Endodermal cell (in vitro differentiated cells): Measurements from ENCODE around the gene CCDC134. TPM values are rescaled to one million over a fixed set of nuclear protein-coding genes. Genes with fewer than 3 reads are reported as not detected.

ENCODE experiments used
- DNase-seq: peaks from one replicate; pipeline ENCODE4 v3.0.0-alpha.2; 2017
- H3K27ac ChIP-seq: 2 replicates; pipeline ENCODE4 v1.5.1; 2013; ENCODE audit warnings: mild to moderate bottlenecking, low read depth, low read length, moderate library complexity
- H3K27me3 ChIP-seq: 2 replicates; pipeline ENCODE4 v1.6.1; 2013; ENCODE audit warnings: mild to moderate bottlenecking, low read length, moderate library complexity; ENCODE audit not compliant: insufficient read depth, control insufficient read depth, poor library complexity, severe bottlenecking
- H3K36me3 ChIP-seq: 2 replicates; pipeline ENCODE4 v1.7.0; 2013; ENCODE audit warnings: mild to moderate bottlenecking, low read length, moderate library complexity; ENCODE audit not compliant: control insufficient read depth, insufficient read depth
- H3K4me1 ChIP-seq: one replicate; pipeline ENCODE4 v1.7.0; 2013; ENCODE audit warnings: low read length; ENCODE audit not compliant: control insufficient read depth, insufficient read depth
- H3K4me3 ChIP-seq: 2 replicates; pipeline ENCODE4 v1.5.1; 2013; ENCODE audit warnings: mild to moderate bottlenecking, low read length, moderate library complexity
- H3K9ac ChIP-seq: 2 replicates; pipeline ENCODE4 v1.6.1; 2013; ENCODE audit warnings: mild to moderate bottlenecking, low read length, moderate library complexity; ENCODE audit not compliant: poor library complexity, severe bottlenecking; ENCODE audit errors: extremely low read depth
- H3K9me3 ChIP-seq: 2 replicates; pipeline ENCODE4 v1.6.1; 2013; ENCODE audit warnings: mild to moderate bottlenecking, low read length, moderate library complexity; ENCODE audit not compliant: control insufficient read depth
- H3K27ac Mint-ChIP-seq: 2 replicates; pipeline ENCODE4 v1.8.0; 2020; ENCODE audit warnings: mixed read lengths
- H3K27me3 Mint-ChIP-seq: 2 replicates; pipeline ENCODE4 v1.8.0; 2021; ENCODE audit warnings: mild to moderate bottlenecking, mixed read lengths; ENCODE audit not compliant: insufficient read depth
- H3K36me3 Mint-ChIP-seq: 2 replicates; pipeline ENCODE4 v1.8.0; 2020; ENCODE audit warnings: low read depth, mixed read lengths
- H3K4me1 Mint-ChIP-seq: 2 replicates; pipeline ENCODE4 v1.8.0; 2020; ENCODE audit warnings: mixed read lengths
- H3K4me3 Mint-ChIP-seq: 2 replicates; pipeline ENCODE4 v1.8.0; 2020; ENCODE audit warnings: mild to moderate bottlenecking, moderate library complexity, mixed read lengths
- H3K9me3 Mint-ChIP-seq: 2 replicates; pipeline ENCODE4 v1.8.0; 2020; ENCODE audit warnings: mild to moderate bottlenecking, mixed read lengths
- WGBS, 2 experiments: methylation state at CpG; one replicate each; pipeline versions ENCODE4 v1.1.5 to v1.1.7; 2013; ENCODE audit warnings: missing lambda C conversion rate in 2 of 2, mixed read lengths in 1 of 2; ENCODE audit not compliant: insufficient coverage in 1 of 2, insufficient read length in 1 of 2; 5-methylcytosine and 5-hydroxymethylcytosine counted together
- total RNA-seq, 2 donors: library from RNA; stranded (reverse); fragmentation: NEBNext Ultra II Directional in 1 of 2; extraction: Animal tissue kit (Norgen Biotek cat#: 25700) in 1 of 2; gene quantifications; 2 replicates in 1 of 2; 3 replicates in 1 of 2; pipeline ENCODE4 v1.2.1, GENCODE V29; 2021
- TF ChIP-seq, protein P1 (sequence below): fragments of 200-600 bp; sonication (generic); conservative IDR thresholded peaks from 2 replicates; pipeline ENCODE4 v1.5.0; 2021; ENCODE audit warnings: antibody characterized with exemption, mild to moderate bottlenecking

Gene CCDC134
- total RNA-seq, 2 donors from 2014 or later = 15.0 to 21.0 TPM

- DNase-seq = no peak
- no peaks in the 10 kb centered on the region for H3K9me3 Mint-ChIP-seq
- no peaks in the 10 kb centered on the region for H3K4me1 ChIP-seq
- no peaks in the 10 kb centered on the region for H3K27me3 ChIP-seq
- no peak overlapping the region for H3K27ac ChIP-seq
- no peak overlapping the region for H3K4me3 ChIP-seq
- H3K9ac ChIP-seq = no peak overlapping the region
- TF ChIP-seq, protein P1, sequence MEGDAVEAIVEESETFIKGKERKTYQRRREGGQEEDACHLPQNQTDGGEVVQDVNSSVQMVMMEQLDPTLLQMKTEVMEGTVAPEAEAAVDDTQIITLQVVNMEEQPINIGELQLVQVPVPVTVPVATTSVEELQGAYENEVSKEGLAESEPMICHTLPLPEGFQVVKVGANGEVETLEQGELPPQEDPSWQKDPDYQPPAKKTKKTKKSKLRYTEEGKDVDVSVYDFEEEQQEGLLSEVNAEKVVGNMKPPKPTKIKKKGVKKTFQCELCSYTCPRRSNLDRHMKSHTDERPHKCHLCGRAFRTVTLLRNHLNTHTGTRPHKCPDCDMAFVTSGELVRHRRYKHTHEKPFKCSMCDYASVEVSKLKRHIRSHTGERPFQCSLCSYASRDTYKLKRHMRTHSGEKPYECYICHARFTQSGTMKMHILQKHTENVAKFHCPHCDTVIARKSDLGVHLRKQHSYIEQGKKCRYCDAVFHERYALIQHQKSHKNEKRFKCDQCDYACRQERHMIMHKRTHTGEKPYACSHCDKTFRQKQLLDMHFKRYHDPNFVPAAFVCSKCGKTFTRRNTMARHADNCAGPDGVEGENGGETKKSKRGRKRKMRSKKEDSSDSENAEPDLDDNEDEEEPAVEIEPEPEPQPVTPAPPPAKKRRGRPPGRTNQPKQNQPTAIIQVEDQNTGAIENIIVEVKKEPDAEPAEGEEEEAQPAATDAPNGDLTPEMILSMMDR = no peak
- no peaks in the 10 kb centered on the region for H3K27me3 Mint-ChIP-seq
- H3K36me3 ChIP-seq = peaks cover 22% of the 10 kb centered on the region
- H3K4me3 Mint-ChIP-seq = no peak overlapping the region
- H3K9me3 ChIP-seq = no peaks in the 10 kb centered on the region
- 93 to 100% methylated on average over 6 to 9 of the region's 9 CpGs for WGBS, 2 experiments
- peaks cover 37% of the 10 kb centered on the region for H3K36me3 Mint-ChIP-seq
- no peak overlapping the region for H3K27ac Mint-ChIP-seq
- no peaks in the 10 kb centered on the region for H3K4me1 Mint-ChIP-seq
Measured at GRCh38 chr22:41813726-41814410, 13.4 kb downstream of the CCDC134 start.

DNA sequence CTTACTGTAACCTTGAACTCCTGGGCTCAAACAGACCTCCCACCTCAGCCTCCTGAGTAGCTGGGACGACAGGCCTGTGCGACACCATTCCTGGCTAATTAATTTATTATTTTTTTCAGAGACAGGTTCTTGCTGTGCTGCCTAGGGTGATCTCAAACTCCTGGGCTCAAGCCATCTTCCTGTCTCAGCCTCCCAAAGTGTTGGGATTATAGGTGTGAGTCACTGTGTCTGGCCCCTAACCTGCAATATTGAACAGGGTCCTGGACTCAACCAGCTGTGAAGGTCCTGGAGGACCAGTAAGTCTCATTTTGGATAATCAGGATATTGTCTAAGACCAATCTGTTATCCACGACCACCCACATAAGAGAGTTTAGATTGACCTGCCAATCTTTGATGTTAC lies 15.2 kb downstream of the CCDC134 start:
- WGBS, 2 experiments = 94 to 100% methylated on average over 1 to 3 of the region's 3 CpGs
- H3K4me1 ChIP-seq = no peaks in the 10 kb centered on the region
- Mint-ChIP-seq H3K9me3 (no peaks in the 10 kb centered on the region), H3K4me1 (no peaks in the 10 kb centered on the region), H3K36me3 (peaks cover 34% of the 10 kb centered on the region), H3K27ac (no peak overlapping the region), H3K4me3 (no peak overlapping the region), H3K27me3 (no peaks in the 10 kb centered on the region)
- no peak overlapping the region for H3K4me3 ChIP-seq
- no peaks in the 10 kb centered on the region for H3K9me3 ChIP-seq
- no peak overlapping the region for H3K9ac ChIP-seq
- DNase-seq = no peak
- peaks cover 19% of the 10 kb centered on the region for H3K36me3 ChIP-seq
- H3K27ac ChIP-seq = no peak overlapping the region
- TF ChIP-seq, protein P1 = no peak
- no peaks in the 10 kb centered on the region for H3K27me3 ChIP-seq

DNA sequence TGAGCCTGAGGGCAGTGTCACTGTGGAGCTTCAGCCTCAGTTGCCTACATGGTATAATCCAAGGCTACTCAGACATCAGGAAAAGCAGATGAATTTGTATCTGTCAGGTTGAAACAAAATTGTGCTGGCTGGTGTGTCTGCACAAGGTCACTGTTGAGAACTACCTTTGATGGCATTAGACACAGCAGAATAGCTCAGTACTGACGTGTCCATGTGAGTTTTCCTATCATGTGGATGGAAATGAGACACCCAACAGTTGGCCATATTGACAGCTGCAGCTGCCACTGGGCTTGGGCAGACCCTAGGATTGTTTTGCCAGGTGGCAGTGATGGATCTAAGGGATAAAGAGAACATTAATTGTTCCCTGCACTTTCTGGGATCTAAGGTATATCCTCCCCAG lies 15.8 kb downstream of the CCDC134 start:
- H3K9me3 Mint-ChIP-seq = no peaks in the 10 kb centered on the region
- H3K27ac Mint-ChIP-seq = no peak overlapping the region
- TF ChIP-seq, protein P1 = no peak
- DNase-seq = no peak
- Histone ChIP-seq H3K27me3 (no peaks in the 10 kb centered on the region), H3K36me3 (peaks cover 19% of the 10 kb centered on the region), H3K9me3 (no peaks in the 10 kb centered on the region), H3K4me1 (no peaks in the 10 kb centered on the region), H3K4me3 (no peak overlapping the region), H3K9ac (no peak overlapping the region), H3K27ac (no peak overlapping the region)
- no peak overlapping the region for H3K4me3 Mint-ChIP-seq
- H3K4me1 Mint-ChIP-seq = no peaks in the 10 kb centered on the region
- H3K36me3 Mint-ChIP-seq = peaks cover 31% of the 10 kb centered on the region
- no peaks in the 10 kb centered on the region for H3K27me3 Mint-ChIP-seq
- 100% methylated on average over 1 of the region's 1 CpG for WGBS, 2 experiments
